Limb (tissue), 2 donors: Measurements from ENCODE around the gene RAP1GAP2.
"Not testable (repeated sequence)": the region's sequence is repeated elsewhere in the genome, so short reads cannot be mapped to it uniquely, and the experiment has no call there.

Experiments used
- DNase-seq, 2 donors: peaks; one replicate each; pipeline ENCODE4 v3.0.0-alpha.2; 2016; ENCODE audit errors: extremely low spot score in 2 of 2

The RAP1GAP2 gene

GRCh38 chr17:2965621-2966595 lies 169.7 kb downstream of the RAP1GAP2 start:
- DNase-seq = no peak

GRCh38 chr17:2967515-2967914 lies 171.3 kb downstream of the RAP1GAP2 start:
- DNase-seq = no peak

DNA sequence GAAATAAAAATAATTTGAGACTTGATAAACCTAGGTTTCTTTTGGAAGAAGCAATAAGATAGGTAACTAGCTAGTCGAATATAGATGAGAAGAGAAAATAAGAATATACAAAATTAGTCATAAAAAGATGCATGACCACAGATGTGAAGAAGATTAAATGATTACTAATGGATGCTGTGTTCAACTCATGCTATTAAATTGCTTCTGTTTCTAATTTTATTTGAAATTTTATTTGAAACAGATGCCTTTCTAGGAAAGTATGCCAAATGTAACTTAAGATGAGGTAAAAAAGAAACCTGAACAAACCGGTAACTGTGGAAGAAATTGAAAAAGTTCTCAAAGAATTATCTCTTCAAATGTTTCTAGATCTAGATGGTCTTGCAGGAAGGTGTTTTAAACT lies 175.6 kb downstream of the RAP1GAP2 start:
- no peak for DNase-seq

DNA sequence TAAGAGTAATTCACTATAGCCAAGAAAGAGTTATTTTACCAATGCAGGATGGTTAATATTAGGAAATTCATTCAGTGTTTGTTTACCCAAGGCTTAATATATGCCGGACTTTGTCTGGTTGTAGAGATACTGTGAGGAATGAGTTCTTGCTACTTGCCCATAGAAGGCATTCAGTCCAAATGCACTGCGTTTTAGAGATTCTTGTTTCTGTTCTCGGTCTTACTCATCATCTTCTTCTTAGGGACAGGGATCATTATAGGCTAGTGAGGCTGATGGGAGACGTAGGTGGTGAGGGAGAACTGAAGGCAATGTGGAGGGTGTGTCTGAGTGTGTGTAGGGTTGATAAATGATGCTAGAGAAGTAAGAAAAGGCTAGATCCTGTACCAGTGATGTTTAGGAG lies 176.5 kb downstream of the RAP1GAP2 start:
- DNase-seq = no peak

- no peak for DNase-seq
Observed at GRCh38 chr17:2974347-2974746, 178.1 kb downstream of the RAP1GAP2 start.

DNA sequence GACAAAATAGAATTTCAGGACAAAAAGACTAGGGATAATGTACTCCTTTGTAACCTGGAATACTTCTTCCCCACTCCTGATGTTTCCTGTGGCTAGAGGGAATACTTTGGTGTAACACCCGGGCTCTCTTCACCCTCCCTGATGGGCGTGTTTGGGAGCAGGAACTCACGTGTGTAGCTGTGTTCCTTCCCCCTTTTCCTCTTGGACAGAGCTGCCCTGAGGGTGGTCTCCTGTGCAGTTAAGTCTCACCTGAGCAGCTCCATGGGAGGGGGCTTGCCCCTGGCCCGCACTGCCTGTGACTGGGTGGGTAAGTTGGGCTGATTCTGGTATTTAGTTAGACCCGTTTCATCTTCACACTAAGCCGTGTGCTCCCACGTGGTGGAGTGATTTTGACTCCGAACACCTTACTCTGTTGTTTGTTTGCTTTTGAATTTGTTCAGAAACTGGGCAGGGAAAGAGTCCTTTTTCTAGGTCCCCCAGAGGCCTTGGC lies 179.3 kb downstream of the RAP1GAP2 start:
- no peak for DNase-seq

GRCh38 chr17:2977157-2977556 lies 180.9 kb downstream of the RAP1GAP2 start:
- no peak for DNase-seq

DNA sequence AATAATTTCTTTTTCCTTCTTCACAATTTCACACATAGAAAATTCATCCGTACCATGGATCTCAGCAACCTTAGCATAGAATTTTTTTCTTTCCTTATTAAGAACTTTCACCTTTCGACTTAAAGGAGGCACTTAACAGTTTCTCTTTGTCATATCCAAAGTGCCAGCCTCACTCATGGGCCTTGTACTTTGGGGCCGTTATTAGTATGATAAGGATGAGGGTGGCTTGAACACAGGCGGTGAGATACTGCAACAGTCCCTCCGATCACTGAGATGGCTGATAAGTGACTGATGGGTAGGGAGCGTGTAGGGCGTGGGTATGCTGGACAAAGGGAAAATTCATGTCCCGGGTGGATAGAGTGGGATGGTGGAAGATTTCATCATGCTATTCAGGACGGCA lies 181.9 kb downstream of the RAP1GAP2 start:
- DNase-seq = no peak

GRCh38 chr17:2978991-2979390 lies 182.8 kb downstream of the RAP1GAP2 start:
- DNase-seq = no peak

GRCh38 chr17:2980211-2980903 lies 184.1 kb downstream of the RAP1GAP2 start:
- DNase-seq = no peak

- DNase-seq = no peak
Observed at GRCh38 chr17:2980904-2981246, 184.6 kb downstream of the RAP1GAP2 start.

- no peak for DNase-seq
Observed at GRCh38 chr17:2981325-2981724, 185.1 kb downstream of the RAP1GAP2 start.

- DNase-seq = peak in 1 of 2 donors; percentile 72
Observed at GRCh38 chr17:2982854-2983253, 186.6 kb downstream of the RAP1GAP2 start.

DNA sequence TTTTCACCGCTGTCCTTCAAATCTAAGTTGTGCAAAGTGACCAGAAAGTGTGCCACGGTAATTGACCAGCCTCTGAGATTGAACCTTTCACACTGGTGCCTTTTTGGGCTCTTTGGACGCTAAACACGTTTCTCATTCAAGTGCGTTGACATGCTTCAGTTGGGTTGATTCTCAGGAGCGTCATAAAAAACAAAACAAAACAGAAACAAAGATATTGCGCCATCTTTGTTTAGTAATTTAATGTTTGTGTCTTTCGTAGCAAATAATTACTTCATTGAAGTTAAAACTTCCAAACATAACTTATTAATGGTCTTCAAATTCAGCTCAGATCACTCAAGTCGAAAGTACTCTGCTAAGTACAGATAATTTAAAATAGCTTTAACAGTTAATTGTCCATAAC lies 187.0 kb downstream of the RAP1GAP2 start:
- DNase-seq = no peak

- DNase-seq = no peak
Observed at GRCh38 chr17:2985318-2985717, 189.1 kb downstream of the RAP1GAP2 start.

- no peak for DNase-seq
Observed at GRCh38 chr17:2986925-2987324, 190.7 kb downstream of the RAP1GAP2 start.

- not testable (repeated sequence) for DNase-seq
Observed at GRCh38 chr17:2989396-2989795, 193.2 kb downstream of the RAP1GAP2 start.

DNA sequence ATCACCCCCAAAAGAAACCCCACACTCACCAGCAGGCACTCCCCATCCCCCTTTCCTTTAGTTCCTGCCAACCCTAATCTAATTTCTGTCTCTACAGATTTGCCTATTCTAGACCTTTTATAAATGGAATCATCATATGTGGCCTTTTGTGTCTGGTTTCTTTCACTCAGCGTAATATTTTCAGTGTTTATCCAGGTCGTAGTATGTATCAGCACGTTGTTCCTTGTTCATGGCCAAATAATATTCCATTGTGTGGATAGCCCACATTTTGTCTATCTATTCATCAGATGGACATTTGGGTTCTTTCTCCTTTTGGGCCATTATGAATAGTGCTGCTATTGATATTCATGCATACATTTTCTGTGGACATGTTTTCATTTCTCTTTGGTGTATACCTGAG lies 193.6 kb downstream of the RAP1GAP2 start:
- no peak for DNase-seq

DNA sequence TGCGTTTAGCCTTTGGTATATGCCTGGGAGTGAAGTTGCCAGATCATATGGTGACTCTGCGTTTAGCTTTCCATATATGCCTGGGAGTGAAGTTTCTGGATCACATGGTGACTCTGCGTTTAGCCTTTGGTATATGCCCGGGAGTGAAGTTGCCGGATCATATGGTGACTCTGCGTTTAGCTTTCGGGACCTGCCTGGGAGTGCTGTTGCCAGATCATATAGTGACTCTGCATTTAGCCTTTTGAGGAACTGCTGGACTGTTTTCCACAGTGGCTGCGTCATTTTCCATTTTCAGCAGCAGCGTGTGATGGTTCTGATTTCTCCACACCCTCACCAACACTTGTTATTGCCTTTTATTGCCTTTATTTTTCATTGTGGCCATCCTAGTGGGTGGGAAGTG lies 194.2 kb downstream of the RAP1GAP2 start:
- DNase-seq = no peak

GRCh38 chr17:2991396-2992180 lies 195.3 kb downstream of the RAP1GAP2 start:
- not testable (repeated sequence) for DNase-seq

DNA sequence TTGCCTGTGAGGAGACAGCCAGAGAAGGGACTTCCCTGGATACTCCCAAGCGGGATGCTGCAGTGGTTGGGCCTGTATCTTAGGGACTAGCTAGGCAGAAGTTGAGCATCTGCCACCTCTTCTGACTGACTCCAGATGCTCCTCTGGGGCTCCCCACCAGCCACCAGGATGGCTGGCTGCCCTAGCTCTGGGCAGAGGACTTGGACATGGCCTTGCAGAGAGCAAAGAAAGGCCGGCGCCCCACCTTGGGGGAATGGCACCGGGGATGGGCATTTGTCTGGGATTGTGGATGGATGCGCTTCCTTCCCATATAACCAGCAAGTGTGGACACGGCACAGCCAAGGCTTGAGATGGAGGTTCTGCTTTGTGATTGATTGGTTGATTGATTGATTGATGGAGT lies 198.2 kb downstream of the RAP1GAP2 start:
- DNase-seq = no peak

DNA sequence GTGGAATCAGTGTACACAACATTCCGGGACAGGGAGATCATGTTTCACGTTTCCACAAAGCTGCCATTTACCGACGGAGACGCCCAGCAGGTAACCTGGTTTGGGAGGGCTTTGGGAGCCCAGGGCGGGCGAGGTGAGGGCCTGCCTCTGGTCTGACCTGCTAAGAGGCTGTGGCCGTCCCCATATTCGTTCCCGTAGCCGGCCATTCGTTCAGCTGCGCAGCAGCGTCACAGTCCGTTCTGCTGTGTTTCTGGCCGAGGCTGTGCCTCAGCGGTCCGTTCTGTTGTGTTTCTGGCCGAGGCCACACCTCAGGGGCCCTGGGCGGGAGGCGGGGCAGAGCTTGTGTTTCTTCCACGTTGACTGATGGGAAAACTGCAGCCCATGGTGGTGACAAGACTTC lies 199.1 kb downstream of the RAP1GAP2 start:
- no peak for DNase-seq
